Stimulated activated CD8-positive, alpha-beta memory T cell treated with anti-CD3 and anti-CD28 coated beads, Interleukin-4, amount 100 ng/mL, for 24 hours (primary cell): ENCODE results near the gene DCDC2.
"Not testable (repeated sequence)": the region's sequence is repeated elsewhere in the genome, so short reads cannot be mapped to it uniquely, and the experiment has no call there.

Source experiments
- DNase-seq: peaks from one replicate; pipeline ENCODE4 v3.0.0-alpha.2; 2020; ENCODE audit warnings: low read depth

Gene DCDC2

GRCh38 chr6:24258214-24258613, 99.6 kb downstream of the DCDC2 start:
- DNase-seq, result not testable (repeated sequence)

GRCh38 chr6:24257282-24257681, 100.6 kb downstream of the DCDC2 start:
- DNase-seq, result no peak

- no peak for DNase-seq
Observed at GRCh38 chr6:24255676-24256075, 102.2 kb downstream of the DCDC2 start.

GRCh38 chr6:24253360-24253759, 104.5 kb downstream of the DCDC2 start:
- DNase-seq, result no peak

- DNase-seq, result no peak
Observed at GRCh38 chr6:24252280-24252679, 105.6 kb downstream of the DCDC2 start.

GRCh38 chr6:24251339-24251738, 106.5 kb downstream of the DCDC2 start:
- DNase-seq, result no peak

- no peak for DNase-seq
Observed at GRCh38 chr6:24249926-24250325, 107.9 kb downstream of the DCDC2 start.

- no peak for DNase-seq
Observed at GRCh38 chr6:24245275-24245674, 112.6 kb downstream of the DCDC2 start.

- no peak for DNase-seq
Observed at GRCh38 chr6:24242924-24243323, 114.9 kb downstream of the DCDC2 start.

GRCh38 chr6:24241779-24242178, 116.1 kb downstream of the DCDC2 start:
- not testable (repeated sequence) for DNase-seq

GRCh38 chr6:24240943-24241342, 116.9 kb downstream of the DCDC2 start:
- no peak for DNase-seq

- DNase-seq, result no peak
Observed at GRCh38 chr6:24240380-24240928, 117.4 kb downstream of the DCDC2 start.

GRCh38 chr6:24238700-24239099, 119.2 kb downstream of the DCDC2 start:
- DNase-seq, result no peak

GRCh38 chr6:24236779-24237178, 121.1 kb downstream of the DCDC2 start:
- not testable (repeated sequence) for DNase-seq

- no peak for DNase-seq
Observed at GRCh38 chr6:24233813-24234442, 123.9 kb downstream of the DCDC2 start.

GRCh38 chr6:24231438-24231977, 126.4 kb downstream of the DCDC2 start:
- DNase-seq, result no peak

- DNase-seq, result no peak
Observed at GRCh38 chr6:24229696-24230405, 128.0 kb downstream of the DCDC2 start.

GRCh38 chr6:24228681-24229255, 129.1 kb downstream of the DCDC2 start:
- no peak for DNase-seq

GRCh38 chr6:24228123-24228522, 129.7 kb downstream of the DCDC2 start:
- DNase-seq, result no peak

GRCh38 chr6:24227556-24227955, 130.3 kb downstream of the DCDC2 start:
- DNase-seq, result no peak

GRCh38 chr6:24226541-24226940, 131.3 kb downstream of the DCDC2 start:
- no peak for DNase-seq

- DNase-seq, result no peak
Observed at GRCh38 chr6:24225838-24226237, 132.0 kb downstream of the DCDC2 start.
